Calu3 (cell line): ENCODE data around the gene C1orf21. TPM values are rescaled to one million over a fixed set of nuclear protein-coding genes. Genes with fewer than 3 reads are reported as not detected.
A peak's percentile ranks its signal among the peaks of the same experiment; 100 is the strongest.

Experiments used
- BruUV-seq: library from RNA; stranded (reverse); fragments of 400-500 nt; replicated peaks from 2 replicates; lab custom pipeline; 2021; lab: Mats Ljungman, UMichigan
- CTCF ChIA-PET: fragments of 300-600 bp; sonication (Branson Sonifier 250); formaldehyde crosslinking; loops from one replicate; lab custom pipeline; 2022; ENCODE audit warnings: antibody characterized with exemption; lab: Charles Lee
- DNase-seq: peaks from one replicate; pipeline ENCODE4 v3.0.0; 2022
- H3K27ac Mint-ChIP-seq: one replicate; pipeline ENCODE4 v1.8.0; 2022; ENCODE audit warnings: mixed read lengths; ENCODE audit not compliant: unreplicated experiment
- H3K27me3 Mint-ChIP-seq: one replicate; pipeline ENCODE4 v1.8.0; 2022; ENCODE audit warnings: mixed read lengths; ENCODE audit not compliant: unreplicated experiment
- H3K36me3 Mint-ChIP-seq: one replicate; pipeline ENCODE4 v1.8.0; 2022; ENCODE audit warnings: mild to moderate bottlenecking, moderate library complexity, mixed read lengths; ENCODE audit not compliant: insufficient read depth, unreplicated experiment
- H3K4me1 Mint-ChIP-seq: one replicate; pipeline ENCODE4 v1.8.0; 2022; ENCODE audit warnings: mild to moderate bottlenecking, low read depth, mixed read lengths; ENCODE audit not compliant: unreplicated experiment
- H3K4me3 Mint-ChIP-seq: one replicate; pipeline ENCODE4 v1.8.0; 2022; ENCODE audit warnings: mild to moderate bottlenecking, low read depth, moderate library complexity, mixed read lengths; ENCODE audit not compliant: unreplicated experiment
- H3K9me3 Mint-ChIP-seq: one replicate; pipeline ENCODE4 v1.8.0; 2022; ENCODE audit warnings: low read depth, mixed read lengths; ENCODE audit not compliant: unreplicated experiment
- intact Hi-C: fragments of 100-400 bp; cut with micrococcal nuclease; formaldehyde crosslinking; loops from one replicate; pipeline ENCODE4 v1.10.0; 2022; ENCODE audit not compliant: unreplicated experiment
- total RNA-seq: library from RNA; stranded (reverse); gene quantifications from 2 replicates; pipeline ENCODE4 v1.2.3, GENCODE V29; 2022
- TF ChIP-seq, protein P1 (sequence below): fragments of 200-600 bp; IDR thresholded peaks from one replicate; pipeline ENCODE4 v1.8.0; 2022; ENCODE audit warnings: antibody characterized with exemption; ENCODE audit not compliant: unreplicated experiment

The C1orf21 gene
- total RNA-seq, 1 experiment from 2014 or later, result 20.6 TPM

DNA sequence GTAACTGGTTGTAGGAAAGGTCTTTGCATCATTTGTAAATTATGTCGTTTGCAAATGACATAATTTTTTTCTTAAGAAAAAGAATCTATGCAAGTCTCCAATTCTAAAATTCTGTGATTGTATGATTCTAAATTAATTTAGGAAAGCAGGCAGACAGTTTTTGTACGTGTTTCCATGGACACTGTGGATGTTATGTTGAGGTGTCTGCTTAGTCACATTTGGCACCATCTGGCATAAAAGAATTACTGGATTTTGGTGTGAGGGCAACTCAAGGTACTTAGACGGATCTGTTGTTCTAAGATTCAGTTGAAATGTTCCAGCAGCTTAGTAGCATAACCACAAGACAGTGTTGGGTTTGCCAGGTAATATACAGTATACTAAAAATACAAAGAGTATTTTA is 42.5 kb downstream of the C1orf21 start:
- H3K27ac Mint-ChIP-seq, result no peak overlapping the region
- BruUV-seq, result no TSS peak
- no peaks in the 10 kb centered on the region for H3K27me3 Mint-ChIP-seq
- H3K4me3 Mint-ChIP-seq, result no peak overlapping the region
- CTCF ChIA-PET, result interaction anchor here (0.7 kb wide), 1 partner anchor 673 kb away, joined by 5 read pairs; no protein-coding TSS in a partner anchor
- no peak for DNase-seq
- H3K36me3 Mint-ChIP-seq, result no peaks in the 10 kb centered on the region
- intact Hi-C loops, result no loop called here
- TF ChIP-seq, protein P1, sequence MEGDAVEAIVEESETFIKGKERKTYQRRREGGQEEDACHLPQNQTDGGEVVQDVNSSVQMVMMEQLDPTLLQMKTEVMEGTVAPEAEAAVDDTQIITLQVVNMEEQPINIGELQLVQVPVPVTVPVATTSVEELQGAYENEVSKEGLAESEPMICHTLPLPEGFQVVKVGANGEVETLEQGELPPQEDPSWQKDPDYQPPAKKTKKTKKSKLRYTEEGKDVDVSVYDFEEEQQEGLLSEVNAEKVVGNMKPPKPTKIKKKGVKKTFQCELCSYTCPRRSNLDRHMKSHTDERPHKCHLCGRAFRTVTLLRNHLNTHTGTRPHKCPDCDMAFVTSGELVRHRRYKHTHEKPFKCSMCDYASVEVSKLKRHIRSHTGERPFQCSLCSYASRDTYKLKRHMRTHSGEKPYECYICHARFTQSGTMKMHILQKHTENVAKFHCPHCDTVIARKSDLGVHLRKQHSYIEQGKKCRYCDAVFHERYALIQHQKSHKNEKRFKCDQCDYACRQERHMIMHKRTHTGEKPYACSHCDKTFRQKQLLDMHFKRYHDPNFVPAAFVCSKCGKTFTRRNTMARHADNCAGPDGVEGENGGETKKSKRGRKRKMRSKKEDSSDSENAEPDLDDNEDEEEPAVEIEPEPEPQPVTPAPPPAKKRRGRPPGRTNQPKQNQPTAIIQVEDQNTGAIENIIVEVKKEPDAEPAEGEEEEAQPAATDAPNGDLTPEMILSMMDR, result no peak
- peaks cover 17% of the 10 kb centered on the region for H3K4me1 Mint-ChIP-seq
- H3K9me3 Mint-ChIP-seq, result no peaks in the 10 kb centered on the region

DNA sequence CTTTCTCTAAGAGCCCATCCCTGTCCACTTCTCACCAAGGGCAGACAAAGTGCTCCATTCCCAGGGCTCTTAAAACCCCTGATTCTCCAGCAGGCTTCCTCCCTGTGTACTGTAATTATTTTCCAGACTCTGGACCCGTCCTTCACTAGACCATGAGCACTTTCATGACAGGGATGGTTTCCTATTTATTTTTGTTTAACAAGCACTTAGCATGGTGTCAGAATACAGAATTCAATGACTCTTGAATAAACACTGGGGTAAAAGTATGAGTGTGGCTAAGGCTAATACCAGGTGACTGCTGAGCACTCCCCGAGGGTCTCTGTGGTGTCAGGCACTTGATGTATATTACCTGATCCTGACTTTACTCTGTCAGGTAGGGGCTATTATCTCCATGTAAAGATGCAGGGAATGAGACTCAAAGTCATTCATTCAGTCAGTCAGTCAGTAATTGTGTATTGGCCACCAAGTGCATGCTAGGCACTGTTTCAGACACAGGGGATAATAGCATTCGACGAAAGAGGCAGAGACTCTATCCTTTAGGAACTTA is 47.2 kb downstream of the C1orf21 start:
- intact Hi-C loops, result no loop called here
- TF ChIP-seq, protein P1, result no peak
- no peak for DNase-seq
- no peaks in the 10 kb centered on the region for H3K36me3 Mint-ChIP-seq
- no peaks in the 10 kb centered on the region for H3K4me1 Mint-ChIP-seq
- CTCF ChIA-PET, result no interaction called here
- no TSS peak for BruUV-seq
- H3K27me3 Mint-ChIP-seq, result no peaks in the 10 kb centered on the region
- H3K4me3 Mint-ChIP-seq, result no peak overlapping the region
- H3K9me3 Mint-ChIP-seq, result no peaks in the 10 kb centered on the region
- H3K27ac Mint-ChIP-seq, result no peak overlapping the region

DNA sequence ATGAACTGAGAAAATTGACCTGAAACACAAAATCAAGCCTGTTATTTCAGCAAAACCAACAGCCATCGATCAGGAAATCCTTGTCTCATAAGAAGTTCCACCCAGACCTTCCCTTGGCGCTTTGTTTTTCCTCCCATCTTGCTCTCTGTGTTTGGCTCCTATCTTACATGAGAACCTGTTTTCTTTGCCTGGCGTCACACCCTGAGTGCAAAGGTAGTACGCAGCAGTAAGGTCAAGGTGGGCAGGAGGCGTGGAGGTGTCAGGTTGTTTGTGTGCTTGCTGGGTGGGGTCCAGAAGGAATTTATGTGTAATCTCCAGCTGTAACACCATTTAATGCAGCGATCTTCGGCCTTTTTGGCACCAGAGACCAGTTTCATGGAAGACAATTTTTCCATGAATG is 50.5 kb downstream of the C1orf21 start:
- H3K4me3 Mint-ChIP-seq, result no peak overlapping the region
- no peak overlapping the region for H3K27ac Mint-ChIP-seq
- H3K27me3 Mint-ChIP-seq, result no peaks in the 10 kb centered on the region
- CTCF ChIA-PET, result no interaction called here
- no peaks in the 10 kb centered on the region for H3K4me1 Mint-ChIP-seq
- H3K9me3 Mint-ChIP-seq, result no peaks in the 10 kb centered on the region
- no TSS peak for BruUV-seq
- intact Hi-C loops, result no loop called here
- H3K36me3 Mint-ChIP-seq, result no peaks in the 10 kb centered on the region
- peak; percentile 35 for DNase-seq
- TF ChIP-seq, protein P1, result no peak

DNA sequence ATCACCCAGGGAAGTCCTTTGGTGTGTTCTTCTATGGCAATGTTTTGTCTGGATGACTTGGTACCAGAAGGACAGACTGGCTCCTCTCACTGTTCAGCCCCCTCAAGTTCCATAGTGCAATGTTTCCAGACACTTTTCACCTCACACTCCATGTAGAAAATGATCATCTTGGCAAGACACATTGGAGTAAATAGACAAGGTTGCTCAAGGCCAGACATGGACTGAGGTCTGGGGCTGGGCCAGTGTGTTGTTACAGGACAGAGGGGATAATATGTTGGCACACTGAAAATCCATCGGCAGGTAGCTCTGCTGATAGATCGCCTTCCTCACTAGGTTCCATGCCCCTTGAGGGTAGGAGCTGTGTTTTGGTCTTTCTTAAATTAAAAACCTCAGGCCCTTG is 51.5 kb downstream of the C1orf21 start:
- H3K27me3 Mint-ChIP-seq, result no peaks in the 10 kb centered on the region
- CTCF ChIA-PET, result interaction anchor here (0.6 kb wide), 1 partner anchor 75 kb away, joined by 3 read pairs; no protein-coding TSS in a partner anchor

More for the DNA sequence above, 51.5 kb downstream of the C1orf21 start:
- Mint-ChIP-seq H3K4me3 (no peak overlapping the region), H3K36me3 (no peaks in the 10 kb centered on the region), H3K9me3 (no peaks in the 10 kb centered on the region), H3K4me1 (no peaks in the 10 kb centered on the region), H3K27ac (no peak overlapping the region)
- intact Hi-C loops, result no loop called here
- DNase-seq, result no peak
- no TSS peak for BruUV-seq
- TF ChIP-seq, protein P1, result no peak
